Measurements from ENCODE around the gene TXNL4A.

The TXNL4A gene

GRCh38 chr18:79950515-79951341 lies 37.6 kb downstream of the TXNL4A start:
- TF ChIP-seq PPARA (CRISPR knock-in tag; IDR thresholded peaks at IDR 0.05; ENCODE audit: borderline replicate concordance) (no peak), TOX (CRISPR knock-in tag; IDR thresholded peaks at IDR 0.05; ENCODE audit: borderline replicate concordance) (no peak), ZNF70 (CRISPR knock-in tag; IDR thresholded peaks at IDR 0.05) (no peak), ISL1 (CRISPR knock-in tag; IDR thresholded peaks at IDR 0.05) (no peak), OSR1 (CRISPR knock-in tag; IDR thresholded peaks at IDR 0.05) (no peak), CSDC2 (CRISPR knock-in tag; IDR thresholded peaks at IDR 0.05) (no peak), CSRNP3 (CRISPR knock-in tag; IDR thresholded peaks at IDR 0.05) (no peak), PATZ1 (CRISPR knock-in tag; IDR thresholded peaks at IDR 0.05; ENCODE audit: borderline replicate concordance) (no peak)
- peak; percentile 51 for ATAC-seq

GRCh38 chr18:79949697-79950487 lies 38.5 kb downstream of the TXNL4A start:
- no peak for ATAC-seq
- TF ChIP-seq POU6F1 (CRISPR knock-in tag; IDR thresholded peaks at IDR 0.05; ENCODE audit: borderline replicate concordance, low read depth): no peak
- TF ChIP-seq PATZ1 (CRISPR knock-in tag; IDR thresholded peaks at IDR 0.05; ENCODE audit: borderline replicate concordance): no peak
- TF ChIP-seq GLIS3 (CRISPR knock-in tag; IDR thresholded peaks at IDR 0.05): no peak
- no peak for TF ChIP-seq ZNF8 (CRISPR knock-in tag; IDR thresholded peaks at IDR 0.05)
- TF ChIP-seq ZFP30 (CRISPR knock-in tag; IDR thresholded peaks at IDR 0.05): no peak

GRCh38 chr18:79948719-79949411 lies 39.5 kb downstream of the TXNL4A start:
- no peak for ATAC-seq
- TF ChIP-seq ZNF70 (CRISPR knock-in tag; IDR thresholded peaks at IDR 0.05) (no peak), GLIS3 (CRISPR knock-in tag; IDR thresholded peaks at IDR 0.05) (no peak), ARNTL (CRISPR knock-in tag; IDR thresholded peaks at IDR 0.05; ENCODE audit: borderline replicate concordance, low read depth) (no peak), ZC3H10 (CRISPR knock-in tag; IDR thresholded peaks at IDR 0.05) (no peak), ZFP3 (CRISPR knock-in tag; IDR thresholded peaks at IDR 0.05) (no peak), BACH2 (CRISPR knock-in tag; IDR thresholded peaks at IDR 0.05; ENCODE audit: borderline replicate concordance) (no peak)

GRCh38 chr18:79947881-79948610 lies 40.3 kb downstream of the TXNL4A start:
- TF ChIP-seq ZFP30 (CRISPR knock-in tag; IDR thresholded peaks at IDR 0.05) (no peak), BACH2 (CRISPR knock-in tag; IDR thresholded peaks at IDR 0.05; ENCODE audit: borderline replicate concordance) (no peak), ZNF8 (CRISPR knock-in tag; IDR thresholded peaks at IDR 0.05) (no peak), ESRRG (CRISPR knock-in tag; IDR thresholded peaks at IDR 0.05) (no peak), POU6F1 (CRISPR knock-in tag; IDR thresholded peaks at IDR 0.05; ENCODE audit: borderline replicate concordance, low read depth) (no peak), PPARA (CRISPR knock-in tag; IDR thresholded peaks at IDR 0.05; ENCODE audit: borderline replicate concordance) (no peak)
- ATAC-seq: no peak
